Activated T-helper 17 cell treated with anti-CD3 and anti-CD28 coated beads, Interleukin-2, amount 50 U/mL, for 72 hours (primary cell): Measurements from ENCODE around the gene KCNQ1. TPM values are rescaled to one million over a fixed set of nuclear protein-coding genes. Genes with fewer than 3 reads are reported as not detected.

ENCODE experiments used
- ATAC-seq: fragments of 150-1000 bp; cut with Tn5 transposase; replicated peaks from 2 replicates; pipeline ENCODE4 v1.10.0; 2021; ENCODE audit warnings: mild to moderate bottlenecking, moderate library complexity
- H3K27ac Mint-ChIP-seq: one replicate; pipeline ENCODE4 v1.8.0; 2022; ENCODE audit warnings: mixed read lengths
- H3K27me3 Mint-ChIP-seq: one replicate; pipeline ENCODE4 v1.8.0; 2022; ENCODE audit warnings: mixed read lengths
- H3K36me3 Mint-ChIP-seq: one replicate; pipeline ENCODE4 v1.8.0; 2022; ENCODE audit warnings: low read depth, mild to moderate bottlenecking, mixed read lengths
- H3K4me1 Mint-ChIP-seq: one replicate; pipeline ENCODE4 v1.8.0; 2022; ENCODE audit warnings: mixed read lengths
- H3K4me3 Mint-ChIP-seq: one replicate; pipeline ENCODE4 v1.8.0; 2022; ENCODE audit warnings: mild to moderate bottlenecking, mixed read lengths
- H3K9me3 Mint-ChIP-seq: one replicate; pipeline ENCODE4 v1.8.0; 2022; ENCODE audit warnings: mixed read lengths
- total RNA-seq, 2 donors: library from RNA; stranded (reverse); gene quantifications; one replicate each; pipeline ENCODE4 v1.2.3, GENCODE V29; 2022

Gene KCNQ1
- total RNA-seq, 2 donors from 2014 or later = 7.0 to 9.7 TPM

DNA sequence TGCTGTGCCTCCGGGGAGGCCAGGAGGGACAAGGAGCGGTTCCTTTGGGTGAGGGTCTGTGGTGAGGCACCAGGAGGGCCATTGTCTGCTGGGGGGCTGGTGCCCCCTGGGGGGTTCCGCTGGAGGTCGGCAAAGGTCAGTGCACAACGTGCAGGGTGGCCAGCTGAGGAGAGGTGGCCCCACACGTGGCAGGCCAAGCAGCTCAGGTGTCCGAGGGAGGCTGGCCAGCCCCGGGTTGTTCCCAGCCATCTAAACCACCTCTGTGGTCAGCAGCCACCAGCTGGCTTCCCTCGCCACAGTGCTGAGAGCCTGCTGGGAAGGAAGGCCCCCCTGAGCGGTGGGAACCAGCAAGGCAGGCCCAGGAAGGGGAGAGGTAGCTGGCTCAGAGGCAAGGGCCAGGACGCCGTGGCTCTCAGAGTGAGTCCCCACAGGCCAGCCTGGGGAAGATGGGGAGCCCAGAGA is 40.0 kb upstream of the KCNQ1 start:
- Mint-ChIP-seq H3K27me3 (no peaks in the 10 kb centered on the region), H3K36me3 (peaks cover 17% of the 10 kb centered on the region), H3K27ac (no peak overlapping the region), H3K9me3 (no peaks in the 10 kb centered on the region), H3K4me1 (no peaks in the 10 kb centered on the region), H3K4me3 (no peak overlapping the region)
- ATAC-seq = no peak

DNA sequence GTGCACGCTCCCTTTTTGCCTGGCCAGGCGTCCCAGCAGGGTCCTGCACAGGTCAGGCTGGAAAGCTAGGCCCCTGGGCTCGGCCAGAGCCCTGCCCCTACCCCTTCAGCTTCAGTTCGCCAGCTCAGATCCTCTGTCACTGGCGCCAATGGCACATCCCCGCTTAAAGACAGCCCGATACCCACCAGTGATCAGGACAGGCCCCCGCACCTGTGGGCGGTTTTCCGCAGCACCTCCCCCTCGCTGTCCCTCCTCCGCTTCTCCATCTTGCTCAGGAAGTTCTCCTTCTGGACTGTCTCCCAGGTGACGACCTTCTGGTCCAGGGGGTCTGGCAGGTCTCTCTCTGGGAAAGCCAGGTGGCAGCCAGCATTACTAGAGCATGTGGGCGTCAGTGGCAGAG is 38.4 kb upstream of the KCNQ1 start:
- H3K4me3 Mint-ChIP-seq = no peak overlapping the region
- no peak for ATAC-seq
- H3K36me3 Mint-ChIP-seq = peaks cover 11% of the 10 kb centered on the region
- no peaks in the 10 kb centered on the region for H3K4me1 Mint-ChIP-seq
- H3K27ac Mint-ChIP-seq = no peak overlapping the region
- no peaks in the 10 kb centered on the region for H3K27me3 Mint-ChIP-seq
- H3K9me3 Mint-ChIP-seq = no peaks in the 10 kb centered on the region

DNA sequence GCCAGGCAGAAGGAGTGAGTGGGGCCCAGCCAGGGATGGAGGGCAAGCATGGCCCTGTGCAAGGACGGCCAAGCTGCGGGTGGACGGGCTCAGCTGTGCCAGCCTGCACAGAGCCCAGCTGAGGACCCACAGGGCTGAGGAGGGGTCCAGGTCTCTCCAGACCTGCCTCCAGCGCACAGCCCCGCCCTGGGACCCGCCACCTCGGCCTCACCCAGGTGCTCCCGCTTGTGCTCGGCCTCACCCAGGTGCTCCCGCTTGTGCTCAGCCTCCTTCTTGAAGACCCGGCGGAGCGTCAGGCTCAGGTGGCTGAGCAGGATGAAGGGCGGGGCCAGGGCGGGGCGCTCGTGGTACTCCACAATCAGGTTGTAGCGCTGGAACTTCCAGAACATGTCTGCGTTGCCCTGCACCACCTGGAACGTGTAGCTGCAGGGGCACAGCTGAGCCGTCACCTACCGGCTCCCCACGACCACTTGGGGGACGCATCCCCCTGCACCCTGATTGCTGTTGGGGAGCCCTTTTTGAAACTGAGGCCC is 37.9 kb upstream of the KCNQ1 start:
- Mint-ChIP-seq H3K9me3 (no peaks in the 10 kb centered on the region), H3K27me3 (no peaks in the 10 kb centered on the region), H3K4me1 (no peaks in the 10 kb centered on the region), H3K36me3 (peaks cover 11% of the 10 kb centered on the region), H3K27ac (no peak overlapping the region), H3K4me3 (no peak overlapping the region)
- ATAC-seq = no peak

DNA sequence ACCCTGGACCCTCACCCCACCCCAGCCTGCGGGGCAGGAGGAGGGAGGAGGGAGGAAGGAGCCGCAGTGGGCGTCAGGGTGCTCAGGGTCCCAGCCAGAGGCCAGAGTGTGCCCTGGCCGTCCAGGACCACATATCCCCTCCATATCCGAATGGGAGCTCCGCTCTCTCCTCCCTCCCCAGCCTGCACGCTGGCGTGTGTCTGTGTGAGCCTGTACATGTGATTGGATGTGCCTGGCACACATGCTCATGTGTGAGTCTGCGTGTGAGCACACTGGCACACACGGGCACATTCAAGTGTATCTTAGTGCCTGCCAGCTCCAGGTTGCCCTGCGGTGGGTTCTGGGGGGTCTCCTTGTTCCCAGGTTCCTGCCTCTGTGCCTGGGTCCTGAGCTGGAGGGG is 36.1 kb upstream of the KCNQ1 start:
- H3K36me3 Mint-ChIP-seq = no peaks in the 10 kb centered on the region
- H3K9me3 Mint-ChIP-seq = no peaks in the 10 kb centered on the region
- no peak overlapping the region for H3K4me3 Mint-ChIP-seq
- H3K4me1 Mint-ChIP-seq = no peaks in the 10 kb centered on the region
- no peaks in the 10 kb centered on the region for H3K27me3 Mint-ChIP-seq
- no peak overlapping the region for H3K27ac Mint-ChIP-seq
- no peak for ATAC-seq

DNA sequence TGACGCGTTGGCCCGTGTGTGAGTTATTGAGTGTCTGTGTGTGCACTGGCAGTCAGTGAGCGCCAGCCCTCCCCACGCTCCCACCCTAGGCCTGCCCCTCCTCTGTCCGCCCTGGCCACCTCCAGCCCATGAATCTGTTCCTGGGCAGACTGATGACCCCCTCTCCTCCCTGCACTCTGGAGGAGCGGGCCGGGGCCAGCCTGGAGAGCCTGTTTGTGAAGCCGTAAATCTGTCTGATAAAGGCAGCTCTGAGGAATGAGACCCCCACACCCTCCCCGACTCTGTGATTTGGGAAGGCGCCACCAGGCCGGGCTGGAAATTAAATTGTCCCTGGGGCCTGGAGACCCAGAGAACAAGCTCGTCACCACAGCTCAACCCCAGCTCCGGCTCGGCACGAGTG is 35.7 kb upstream of the KCNQ1 start:
- Mint-ChIP-seq H3K27me3 (no peaks in the 10 kb centered on the region), H3K9me3 (no peaks in the 10 kb centered on the region), H3K4me1 (no peaks in the 10 kb centered on the region), H3K27ac (no peak overlapping the region), H3K4me3 (no peak overlapping the region), H3K36me3 (no peaks in the 10 kb centered on the region)
- ATAC-seq = no peak

DNA sequence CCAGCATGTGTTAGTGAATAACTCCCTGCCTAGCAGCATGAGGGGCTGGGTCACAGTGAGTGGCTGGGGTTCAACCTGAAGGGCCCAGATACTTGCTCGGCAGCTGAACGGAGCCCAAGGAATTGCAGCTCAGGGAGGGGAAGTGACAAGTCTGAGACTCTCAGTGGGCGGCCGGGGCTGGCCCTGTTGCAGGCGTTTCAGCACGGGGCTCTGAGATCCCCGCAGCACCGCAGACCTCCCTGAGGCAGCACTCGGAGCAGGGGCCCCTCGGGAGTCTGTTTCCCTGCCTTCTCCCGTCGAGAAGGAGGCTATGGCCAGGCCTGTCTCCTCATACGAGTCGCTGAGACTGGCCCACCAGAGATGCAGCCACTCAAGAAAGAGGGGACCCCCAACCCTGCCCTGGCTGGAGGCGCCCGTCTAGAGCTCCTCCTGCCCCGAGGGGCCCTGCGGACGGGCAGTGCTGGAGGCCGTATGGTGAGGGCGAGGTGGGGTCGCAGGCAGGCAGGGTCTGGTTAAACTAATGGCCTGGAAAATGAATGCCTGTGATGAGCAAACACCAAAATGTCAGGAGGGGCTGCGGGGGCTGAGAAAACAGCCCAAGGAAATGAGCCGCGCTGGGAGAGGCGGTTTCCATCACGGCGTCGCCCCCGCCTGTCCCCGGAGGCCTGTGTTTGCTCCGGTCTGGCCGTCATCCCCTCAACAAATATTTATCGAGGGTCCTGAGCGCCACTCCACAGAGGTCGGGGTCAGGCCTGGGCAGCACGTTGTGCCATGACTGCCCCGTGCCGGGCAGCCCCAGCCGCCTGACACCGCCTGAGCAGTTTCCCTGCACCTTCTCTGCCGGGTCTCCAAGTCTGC is 35.0 kb upstream of the KCNQ1 start:
- no peaks in the 10 kb centered on the region for H3K4me1 Mint-ChIP-seq
- H3K36me3 Mint-ChIP-seq = no peaks in the 10 kb centered on the region
- H3K27ac Mint-ChIP-seq = no peak overlapping the region
- ATAC-seq = no peak
- no peaks in the 10 kb centered on the region for H3K27me3 Mint-ChIP-seq
- no peak overlapping the region for H3K4me3 Mint-ChIP-seq
- no peaks in the 10 kb centered on the region for H3K9me3 Mint-ChIP-seq

DNA sequence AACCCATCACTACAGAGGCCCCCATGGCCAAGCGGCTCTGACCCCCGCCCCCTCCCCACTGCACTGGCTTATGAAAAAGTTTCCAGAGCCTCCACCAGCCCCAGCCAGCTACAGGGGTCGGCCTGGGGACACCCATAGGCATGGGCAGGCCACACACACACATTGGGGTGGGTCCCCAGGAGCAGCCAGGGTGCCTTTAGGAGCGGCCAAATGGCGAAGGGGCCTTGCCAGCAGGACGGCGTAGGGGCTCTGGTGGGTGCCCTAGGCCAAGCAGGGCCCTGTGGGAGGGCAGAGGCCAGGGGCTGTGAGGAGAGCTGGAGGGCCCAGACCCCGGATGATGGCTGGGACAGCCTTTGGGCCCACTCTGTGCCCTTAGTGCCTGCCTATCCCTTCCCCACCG is 34.2 kb upstream of the KCNQ1 start:
- no peak overlapping the region for H3K4me3 Mint-ChIP-seq
- ATAC-seq = no peak
- H3K27me3 Mint-ChIP-seq = no peaks in the 10 kb centered on the region
- no peaks in the 10 kb centered on the region for H3K9me3 Mint-ChIP-seq
- no peak overlapping the region for H3K27ac Mint-ChIP-seq
- H3K36me3 Mint-ChIP-seq = no peaks in the 10 kb centered on the region
- H3K4me1 Mint-ChIP-seq = no peaks in the 10 kb centered on the region

DNA sequence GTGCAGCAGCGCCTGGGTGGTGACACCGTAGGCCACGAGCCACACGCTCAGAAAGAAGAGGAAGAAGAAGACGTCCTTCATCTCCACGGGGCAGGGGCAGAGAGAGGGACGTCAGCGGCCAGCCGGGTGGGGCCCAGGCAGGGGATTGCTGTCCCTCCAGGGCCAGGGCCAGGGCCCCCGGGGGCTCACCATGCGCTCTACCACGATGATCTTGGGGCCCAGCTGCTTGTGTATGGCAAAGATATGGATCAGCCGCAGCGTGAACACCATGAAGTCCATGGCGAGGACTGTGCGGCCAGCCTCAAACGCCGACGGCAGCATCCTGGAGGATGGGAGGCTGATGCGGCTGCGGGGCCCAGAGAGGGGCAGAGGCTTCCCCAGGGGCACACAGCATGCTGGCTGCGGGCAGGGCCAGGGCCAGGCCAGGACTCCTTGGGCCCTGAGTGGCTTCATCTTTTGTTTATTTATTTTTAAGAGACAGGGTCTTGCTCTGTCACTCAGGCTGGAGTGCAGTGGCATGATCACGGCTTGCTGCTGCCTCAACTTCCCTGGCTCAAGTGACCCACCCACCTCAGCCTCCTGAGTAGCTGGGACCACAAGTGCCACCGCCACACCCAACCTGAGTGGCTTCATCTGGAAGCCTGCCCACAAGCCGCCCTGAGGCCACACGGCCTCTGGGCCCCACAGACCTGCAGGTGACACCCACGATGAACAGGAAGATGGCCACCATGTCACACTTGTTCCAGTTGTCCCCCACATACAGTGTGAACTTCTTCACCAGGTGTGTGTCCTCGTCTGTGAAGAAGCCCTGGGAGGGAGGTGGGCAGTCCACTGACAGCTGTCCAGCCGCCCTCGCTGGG is 33.1 kb upstream of the KCNQ1 start:
- ATAC-seq = no peak
- Mint-ChIP-seq H3K27ac (no peak overlapping the region), H3K9me3 (no peaks in the 10 kb centered on the region), H3K4me1 (no peaks in the 10 kb centered on the region), H3K27me3 (no peaks in the 10 kb centered on the region), H3K4me3 (no peak overlapping the region), H3K36me3 (no peaks in the 10 kb centered on the region)

DNA sequence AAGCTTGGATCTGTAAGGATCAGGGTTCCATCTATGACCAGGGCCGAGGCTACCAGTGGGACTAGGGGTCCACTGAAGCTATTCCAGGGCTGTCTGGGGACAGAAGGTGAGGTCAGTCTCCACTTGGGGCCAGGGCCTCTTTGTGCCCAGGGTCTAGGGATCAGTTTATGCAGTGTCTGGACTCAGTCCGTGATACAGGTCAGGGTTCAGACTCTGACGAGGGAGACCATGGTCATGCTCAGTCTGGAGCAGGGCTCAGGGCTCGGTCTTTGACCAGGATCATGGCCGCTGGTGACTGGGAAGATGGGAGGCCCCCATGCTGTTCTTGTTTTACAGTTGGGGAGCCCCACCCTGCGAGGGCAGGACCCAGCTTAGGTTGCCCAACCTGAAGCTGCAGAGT is 32.5 kb upstream of the KCNQ1 start:
- no peaks in the 10 kb centered on the region for H3K9me3 Mint-ChIP-seq
- H3K36me3 Mint-ChIP-seq = no peaks in the 10 kb centered on the region
- H3K27ac Mint-ChIP-seq = no peak overlapping the region
- no peaks in the 10 kb centered on the region for H3K4me1 Mint-ChIP-seq
- no peaks in the 10 kb centered on the region for H3K27me3 Mint-ChIP-seq
- ATAC-seq = no peak
- H3K4me3 Mint-ChIP-seq = no peak overlapping the region

DNA sequence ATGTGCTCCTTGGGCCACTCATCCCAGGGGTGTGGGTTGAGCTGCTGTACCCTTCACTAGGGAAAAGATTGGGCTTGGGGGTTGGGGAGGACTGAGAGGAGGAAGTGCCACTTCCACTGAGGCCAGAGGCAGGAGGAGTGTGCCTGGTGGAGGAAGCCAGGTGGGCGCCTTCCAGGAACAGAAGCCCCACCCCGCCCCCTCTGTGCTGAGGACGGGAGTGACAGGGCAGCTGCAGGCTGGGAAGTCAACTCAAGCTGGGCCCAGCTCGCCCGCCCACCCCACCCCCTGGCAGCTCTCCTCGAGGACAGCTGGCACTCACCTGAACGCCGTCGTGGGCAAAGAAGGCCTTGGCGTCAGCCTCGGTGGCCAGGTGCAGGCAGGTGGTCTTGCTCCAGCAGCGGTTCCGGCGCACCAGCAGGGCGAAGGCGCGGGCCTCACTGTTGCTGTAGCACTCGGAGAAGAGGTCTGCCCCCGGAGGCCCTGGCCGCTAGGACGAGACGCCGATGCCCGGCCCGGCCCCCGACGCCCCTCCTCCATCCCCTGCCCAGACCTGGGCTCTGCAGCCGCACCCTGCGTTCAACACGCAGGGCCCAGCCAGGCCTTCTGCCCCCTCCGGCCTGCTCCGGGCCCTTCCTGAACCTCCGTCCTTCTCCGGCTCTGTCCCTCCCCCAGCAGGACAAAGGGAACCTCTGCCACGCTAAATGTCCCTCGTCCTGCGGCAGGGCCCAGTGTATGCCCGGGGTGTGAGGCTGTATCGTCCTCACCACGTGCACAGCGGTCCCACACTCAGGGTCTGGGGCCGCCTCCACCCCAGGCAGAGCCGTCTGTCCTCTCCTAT is 30.8 kb upstream of the KCNQ1 start:
- Mint-ChIP-seq H3K27ac (no peak overlapping the region), H3K4me3 (no peak overlapping the region), H3K36me3 (no peaks in the 10 kb centered on the region), H3K9me3 (no peaks in the 10 kb centered on the region), H3K4me1 (no peaks in the 10 kb centered on the region), H3K27me3 (no peaks in the 10 kb centered on the region)
- ATAC-seq = no peak

DNA sequence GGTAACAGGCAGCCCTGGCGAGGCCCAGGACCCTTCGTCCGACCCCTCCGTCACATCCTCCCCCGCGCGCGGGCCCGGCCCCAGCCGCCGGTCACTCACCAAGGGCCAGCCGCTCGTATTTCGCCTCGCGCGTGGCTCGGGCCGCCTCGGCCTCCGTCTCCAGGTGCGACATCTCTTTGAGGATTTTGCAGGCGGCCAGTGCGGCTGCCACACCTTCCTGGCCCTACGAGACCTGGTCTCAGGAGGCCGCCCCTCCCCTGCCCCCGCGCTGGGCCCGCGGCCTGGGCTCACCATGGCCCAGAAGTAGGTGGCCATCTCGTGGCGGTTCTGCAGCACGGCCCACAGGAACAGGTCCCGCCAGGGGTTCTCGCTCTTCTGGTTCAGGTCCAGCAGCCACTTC is 30.2 kb upstream of the KCNQ1 start:
- no peaks in the 10 kb centered on the region for H3K36me3 Mint-ChIP-seq
- H3K9me3 Mint-ChIP-seq = no peaks in the 10 kb centered on the region

DNA sequence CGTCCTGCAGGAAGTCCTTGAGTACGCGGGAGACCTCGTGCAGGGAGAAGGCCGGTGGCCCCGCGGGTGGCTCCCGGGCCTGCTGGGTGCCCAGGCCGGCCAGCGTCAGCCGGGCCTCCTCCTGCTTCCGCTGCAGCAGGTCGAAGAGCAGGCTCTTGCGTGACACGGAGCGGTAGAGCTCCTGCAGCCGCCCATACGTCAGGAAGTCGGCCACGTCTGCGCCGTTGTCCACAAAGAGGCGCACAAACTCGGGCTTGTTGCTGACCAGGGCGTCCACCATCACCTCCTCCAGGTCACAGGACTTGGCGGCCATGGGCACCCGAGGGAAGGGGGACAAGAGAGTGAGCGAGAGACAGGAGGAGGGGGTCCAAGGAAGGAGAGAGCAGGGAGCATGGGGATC is 29.6 kb upstream of the KCNQ1 start:
- no peak overlapping the region for H3K27ac Mint-ChIP-seq
- no peaks in the 10 kb centered on the region for H3K4me1 Mint-ChIP-seq
- no peaks in the 10 kb centered on the region for H3K36me3 Mint-ChIP-seq
- no peak overlapping the region for H3K4me3 Mint-ChIP-seq
- no peaks in the 10 kb centered on the region for H3K9me3 Mint-ChIP-seq
- H3K27me3 Mint-ChIP-seq = no peaks in the 10 kb centered on the region
- ATAC-seq = no peak

More for the DNA sequence above, 30.2 kb upstream of the KCNQ1 start:
- no peak overlapping the region for H3K27ac Mint-ChIP-seq
- no peak for ATAC-seq
- H3K27me3 Mint-ChIP-seq = no peaks in the 10 kb centered on the region
- no peak overlapping the region for H3K4me3 Mint-ChIP-seq
- no peaks in the 10 kb centered on the region for H3K4me1 Mint-ChIP-seq

DNA sequence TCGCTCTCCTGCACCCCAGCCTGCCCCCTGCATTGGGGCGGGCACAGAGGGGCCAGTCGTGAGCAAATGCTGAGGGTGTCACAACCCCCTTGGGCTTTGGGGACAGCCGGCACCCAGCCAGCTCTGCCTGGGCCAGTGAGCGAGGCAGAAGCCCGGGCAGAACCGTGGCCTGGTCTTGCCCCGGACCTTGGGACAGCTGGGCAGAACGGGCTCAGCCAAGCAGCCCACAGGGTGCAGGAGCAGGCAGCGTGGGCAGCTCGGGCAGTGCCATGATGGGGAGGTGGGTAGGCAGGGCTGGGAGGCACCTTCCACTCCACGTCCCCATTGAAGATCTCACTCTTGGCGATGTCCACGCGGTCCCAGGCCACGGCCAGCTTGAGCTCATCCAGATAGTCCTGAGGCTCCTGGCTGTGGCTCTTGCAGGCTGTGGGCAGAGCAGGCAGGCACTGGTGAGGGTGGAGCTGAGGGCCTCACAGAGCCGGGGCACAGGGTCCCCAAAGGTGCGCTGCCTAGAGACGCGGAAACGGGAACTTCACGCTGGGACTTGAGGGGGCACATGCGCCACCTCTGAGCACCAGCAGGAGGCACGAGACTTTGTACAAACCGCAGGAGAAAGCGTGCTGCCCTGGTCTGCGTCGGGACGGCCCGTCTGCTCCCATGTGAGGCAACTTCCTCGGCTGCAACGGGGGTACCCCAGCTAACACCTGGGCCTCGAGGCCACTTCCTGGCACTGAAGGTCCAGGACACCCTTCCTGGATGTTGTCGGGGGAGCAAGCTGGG is 29.0 kb upstream of the KCNQ1 start:
- H3K4me3 Mint-ChIP-seq = no peak overlapping the region
- H3K4me1 Mint-ChIP-seq = no peaks in the 10 kb centered on the region
- no peak for ATAC-seq
- no peaks in the 10 kb centered on the region for H3K27me3 Mint-ChIP-seq
- H3K9me3 Mint-ChIP-seq = no peaks in the 10 kb centered on the region
- no peaks in the 10 kb centered on the region for H3K36me3 Mint-ChIP-seq
- no peak overlapping the region for H3K27ac Mint-ChIP-seq
